Glutamatergic neuron (in vitro differentiated cells): ENCODE data around the gene LCE7A. TPM values are rescaled to one million over a fixed set of nuclear protein-coding genes. Genes with fewer than 3 reads are reported as not detected.

Experiments
- DNase-seq: peaks from one replicate; pipeline ENCODE4 v3.0.0; 2022
- H3K27ac Mint-ChIP-seq: one replicate; pipeline ENCODE4 v1.8.0; 2020; ENCODE audit warnings: mild to moderate bottlenecking, mixed read lengths, inconsistent platforms; ENCODE audit not compliant: unreplicated experiment
- H3K27me3 Mint-ChIP-seq: one replicate; pipeline ENCODE4 v1.8.0; 2020; ENCODE audit warnings: mild to moderate bottlenecking, moderate library complexity, mixed read lengths, inconsistent platforms; ENCODE audit not compliant: unreplicated experiment
- H3K36me3 Mint-ChIP-seq: one replicate; pipeline ENCODE4 v1.8.0; 2020; ENCODE audit warnings: mild to moderate bottlenecking, mixed read lengths, inconsistent platforms; ENCODE audit not compliant: unreplicated experiment
- H3K4me1 Mint-ChIP-seq: one replicate; pipeline ENCODE4 v1.8.0; 2020; ENCODE audit warnings: mild to moderate bottlenecking, low read depth, mixed read lengths, inconsistent platforms; ENCODE audit not compliant: unreplicated experiment
- H3K4me3 Mint-ChIP-seq: one replicate; pipeline ENCODE4 v1.8.0; 2020; ENCODE audit warnings: mild to moderate bottlenecking, mixed read lengths, inconsistent platforms; ENCODE audit not compliant: unreplicated experiment
- H3K9me3 Mint-ChIP-seq: one replicate; pipeline ENCODE4 v1.8.0; 2020; ENCODE audit warnings: mild to moderate bottlenecking, moderate library complexity, mixed read lengths, inconsistent platforms; ENCODE audit not compliant: unreplicated experiment
- total RNA-seq: library from RNA; stranded (reverse); fragmentation: NEBNext Ultra II Directional; extraction: Animal tissue kit (Norgen Biotek cat#: 25700); gene quantifications from one replicate; pipeline ENCODE4 v1.2.1, GENCODE V29; 2021; ENCODE audit not compliant: unreplicated experiment
- TF ChIP-seq, protein P1 (sequence below): fragments of 200-600 bp; sonication (generic); IDR thresholded peaks from one replicate; pipeline ENCODE4 v1.5.0; 2021; ENCODE audit not compliant: partially characterized antibody, unreplicated experiment

Gene LCE7A
- total RNA-seq, 1 donor from 2014 or later, result not detected

- no peak overlapping the region for H3K27ac Mint-ChIP-seq
- TF ChIP-seq, protein P1, sequence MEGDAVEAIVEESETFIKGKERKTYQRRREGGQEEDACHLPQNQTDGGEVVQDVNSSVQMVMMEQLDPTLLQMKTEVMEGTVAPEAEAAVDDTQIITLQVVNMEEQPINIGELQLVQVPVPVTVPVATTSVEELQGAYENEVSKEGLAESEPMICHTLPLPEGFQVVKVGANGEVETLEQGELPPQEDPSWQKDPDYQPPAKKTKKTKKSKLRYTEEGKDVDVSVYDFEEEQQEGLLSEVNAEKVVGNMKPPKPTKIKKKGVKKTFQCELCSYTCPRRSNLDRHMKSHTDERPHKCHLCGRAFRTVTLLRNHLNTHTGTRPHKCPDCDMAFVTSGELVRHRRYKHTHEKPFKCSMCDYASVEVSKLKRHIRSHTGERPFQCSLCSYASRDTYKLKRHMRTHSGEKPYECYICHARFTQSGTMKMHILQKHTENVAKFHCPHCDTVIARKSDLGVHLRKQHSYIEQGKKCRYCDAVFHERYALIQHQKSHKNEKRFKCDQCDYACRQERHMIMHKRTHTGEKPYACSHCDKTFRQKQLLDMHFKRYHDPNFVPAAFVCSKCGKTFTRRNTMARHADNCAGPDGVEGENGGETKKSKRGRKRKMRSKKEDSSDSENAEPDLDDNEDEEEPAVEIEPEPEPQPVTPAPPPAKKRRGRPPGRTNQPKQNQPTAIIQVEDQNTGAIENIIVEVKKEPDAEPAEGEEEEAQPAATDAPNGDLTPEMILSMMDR, result no peak
- no peak overlapping the region for H3K4me3 Mint-ChIP-seq
- no peak for DNase-seq
- no peaks in the 10 kb centered on the region for H3K9me3 Mint-ChIP-seq
- no peaks in the 10 kb centered on the region for H3K36me3 Mint-ChIP-seq
- no peaks in the 10 kb centered on the region for H3K4me1 Mint-ChIP-seq
- peaks cover 5% of the 10 kb centered on the region for H3K27me3 Mint-ChIP-seq
Measured at GRCh38 chr1:152858062-152858461, 1.7 kb upstream of the LCE7A start.

GRCh38 chr1:152860129-152860528 lies 333 bp downstream of the LCE7A start:
- Mint-ChIP-seq H3K4me1 (no peaks in the 10 kb centered on the region), H3K27ac (no peak overlapping the region), H3K9me3 (no peaks in the 10 kb centered on the region), H3K36me3 (no peaks in the 10 kb centered on the region), H3K4me3 (no peak overlapping the region), H3K27me3 (peaks cover 2% of the 10 kb centered on the region)
- DNase-seq, result no peak
- TF ChIP-seq, protein P1, result no peak

GRCh38 chr1:152861374-152861773 lies 1.6 kb downstream of the LCE7A start:
- Mint-ChIP-seq H3K36me3 (no peaks in the 10 kb centered on the region), H3K27me3 (peaks cover 2% of the 10 kb centered on the region), H3K4me1 (no peaks in the 10 kb centered on the region), H3K4me3 (no peak overlapping the region), H3K27ac (no peak overlapping the region), H3K9me3 (no peaks in the 10 kb centered on the region)
- DNase-seq, result no peak
- TF ChIP-seq, protein P1, result no peak

GRCh38 chr1:152864443-152864842 lies 4.6 kb downstream of the LCE7A start:
- Mint-ChIP-seq H3K9me3 (no peaks in the 10 kb centered on the region), H3K4me3 (no peak overlapping the region), H3K27me3 (peaks cover 2% of the 10 kb centered on the region), H3K27ac (no peak overlapping the region), H3K36me3 (no peaks in the 10 kb centered on the region), H3K4me1 (no peaks in the 10 kb centered on the region)
- TF ChIP-seq, protein P1, result no peak
- DNase-seq, result no peak

- Mint-ChIP-seq H3K9me3 (no peaks in the 10 kb centered on the region), H3K4me1 (no peaks in the 10 kb centered on the region), H3K27ac (no peak overlapping the region)
Measured at GRCh38 chr1:152866321-152866720, 6.5 kb downstream of the LCE7A start.

More at GRCh38 chr1:152866321-152866720, 6.5 kb downstream of the LCE7A start:
- no peak for DNase-seq
- TF ChIP-seq, protein P1, result no peak
- Mint-ChIP-seq H3K27me3 (no peaks in the 10 kb centered on the region), H3K4me3 (no peak overlapping the region), H3K36me3 (no peaks in the 10 kb centered on the region)
